NCI-H2196 treated with DMSO at 0.1 percent for 48 hours (cell line): ENCODE results near the gene SLC6A17.

Experiments used
- DNase-seq: peaks from one replicate; lab custom pipeline; 2025; ENCODE audit not compliant: unreplicated experiment; lab: John Stamatoyannopoulos, UW

The SLC6A17 gene

DNA sequence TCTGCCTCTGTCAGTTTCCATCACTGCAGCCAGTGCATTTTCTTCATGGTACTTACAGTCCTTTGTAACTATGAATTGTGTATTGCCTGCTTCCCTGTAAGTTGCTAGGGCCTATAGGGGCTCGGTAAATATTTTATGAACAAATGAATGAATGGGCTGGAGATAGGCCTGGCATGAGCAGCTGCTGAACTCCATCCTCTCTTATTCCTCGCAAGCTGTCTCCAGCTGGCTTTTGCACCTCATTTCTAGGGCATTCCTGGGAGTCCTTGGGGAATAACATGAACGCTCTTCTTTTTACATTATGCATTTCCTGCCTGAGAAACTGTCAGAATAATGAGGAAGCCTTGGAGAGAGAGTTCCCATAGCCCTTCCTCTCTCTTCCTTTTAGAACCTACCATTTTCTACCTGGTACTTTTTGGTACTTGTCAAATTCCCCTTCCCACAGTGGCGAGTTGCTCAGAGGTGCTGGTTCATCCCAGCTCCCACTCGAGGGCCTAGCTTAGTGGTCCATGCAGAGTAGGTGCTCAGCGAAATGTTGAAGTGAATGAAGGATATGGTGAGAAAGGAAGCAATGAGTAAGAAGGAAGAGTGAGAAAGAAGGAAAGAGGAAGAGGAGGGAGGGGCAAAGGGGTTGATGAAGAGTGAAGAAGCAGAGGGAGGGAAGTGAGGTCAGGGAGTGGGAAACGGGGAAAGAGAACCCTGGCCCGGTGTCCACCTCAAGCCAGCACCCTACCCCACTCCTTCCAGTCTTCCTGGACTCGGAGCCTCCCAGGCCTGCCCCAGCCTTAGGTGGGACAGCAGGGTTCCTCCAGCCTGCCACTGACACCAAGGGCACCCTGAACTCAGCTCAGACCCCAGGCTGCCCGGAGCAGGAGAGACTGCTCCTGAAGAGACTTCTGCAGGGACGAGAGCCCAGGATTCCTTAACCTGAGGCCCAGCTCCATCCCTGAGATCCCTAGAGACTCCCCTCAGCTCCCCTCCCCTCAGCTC lies 89.4 kb downstream of the SLC6A17 start:
- DNase-seq = no peak

DNA sequence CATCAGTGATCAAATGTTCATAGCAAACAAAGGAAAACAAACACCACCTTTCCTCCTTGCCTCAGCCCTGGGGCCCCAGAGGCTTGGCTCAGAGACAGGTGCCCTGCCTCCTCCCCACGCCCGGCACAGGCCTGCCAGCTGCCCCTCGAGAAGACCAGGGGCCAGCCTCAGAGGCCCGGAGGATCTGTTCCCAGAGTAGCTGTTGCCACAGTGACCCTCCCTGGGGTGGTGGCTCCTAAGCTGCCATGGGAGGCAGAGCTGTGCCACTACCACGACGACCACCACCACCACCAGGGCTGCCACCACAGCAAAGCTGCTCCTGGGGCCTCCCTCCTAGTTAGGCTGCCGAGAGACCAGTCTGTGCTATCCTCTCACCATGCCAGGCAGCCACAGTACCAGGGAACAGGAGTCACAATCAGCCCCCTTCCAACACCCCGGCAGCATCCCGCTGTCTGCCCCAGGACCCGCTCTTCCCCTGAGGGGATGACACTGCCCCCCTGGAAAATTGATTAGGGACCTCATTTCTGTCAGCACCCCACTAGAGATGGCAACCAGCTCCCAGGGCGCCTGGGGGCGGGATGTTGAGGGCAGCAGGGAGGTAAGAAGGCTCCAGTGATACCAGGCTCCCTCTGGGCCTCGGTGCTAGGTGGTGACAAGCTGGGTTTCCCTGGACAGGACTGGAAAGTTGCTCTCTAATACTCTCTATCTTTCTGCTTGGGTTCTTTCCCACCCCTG lies 90.3 kb downstream of the SLC6A17 start:
- peak; percentile 40 for DNase-seq

- DNase-seq = no peak
These were observed 91.2 kb downstream of the SLC6A17 start for GRCh38 chr1:110241516-110241915.

DNA sequence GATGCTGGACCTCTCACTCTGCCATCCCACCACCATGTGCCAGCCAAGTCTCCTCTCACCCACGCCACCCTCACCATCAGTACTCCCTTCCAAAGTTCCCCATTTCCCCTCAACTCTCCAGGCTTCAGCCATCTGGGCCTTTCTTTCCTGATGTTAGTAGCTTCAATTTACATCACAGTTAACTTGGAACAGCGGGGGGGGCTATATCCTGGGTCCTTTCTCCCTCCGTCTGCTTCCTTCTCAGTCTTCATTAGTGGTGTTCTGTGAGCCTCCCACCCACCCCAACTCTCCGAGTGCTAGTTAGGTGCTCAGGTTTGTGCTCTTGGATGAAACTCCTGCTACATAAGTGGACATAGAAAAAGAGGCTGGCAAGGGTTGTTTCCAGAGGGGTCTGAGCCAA lies 91.8 kb downstream of the SLC6A17 start:
- DNase-seq = no peak

DNA sequence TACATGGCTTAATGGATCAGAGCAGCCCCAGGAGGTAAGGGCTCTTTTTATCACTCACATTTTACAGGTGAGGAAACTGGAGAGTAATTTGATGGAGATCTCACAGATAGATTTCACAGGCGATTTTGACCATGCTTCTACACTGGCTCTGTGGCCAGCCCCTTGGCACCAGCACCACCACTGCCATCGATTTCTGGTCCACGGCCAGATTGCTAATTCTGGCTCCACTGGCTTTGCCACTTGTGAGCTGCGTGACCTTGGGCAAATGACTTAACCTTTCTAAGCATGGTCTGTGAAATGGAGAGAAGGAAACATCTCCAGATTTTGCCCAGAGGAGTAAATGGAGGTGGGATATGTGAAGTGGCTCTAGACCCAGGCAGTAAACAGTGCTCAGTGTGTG lies 92.4 kb downstream of the SLC6A17 start:
- DNase-seq = no peak

- DNase-seq = no peak
These were observed 92.9 kb downstream of the SLC6A17 start for GRCh38 chr1:110243146-110243545.

- DNase-seq = no peak
These were observed 93.3 kb downstream of the SLC6A17 start for GRCh38 chr1:110243574-110243973.

GRCh38 chr1:110245876-110246620 lies 95.8 kb downstream of the SLC6A17 start:
- DNase-seq = no peak

DNA sequence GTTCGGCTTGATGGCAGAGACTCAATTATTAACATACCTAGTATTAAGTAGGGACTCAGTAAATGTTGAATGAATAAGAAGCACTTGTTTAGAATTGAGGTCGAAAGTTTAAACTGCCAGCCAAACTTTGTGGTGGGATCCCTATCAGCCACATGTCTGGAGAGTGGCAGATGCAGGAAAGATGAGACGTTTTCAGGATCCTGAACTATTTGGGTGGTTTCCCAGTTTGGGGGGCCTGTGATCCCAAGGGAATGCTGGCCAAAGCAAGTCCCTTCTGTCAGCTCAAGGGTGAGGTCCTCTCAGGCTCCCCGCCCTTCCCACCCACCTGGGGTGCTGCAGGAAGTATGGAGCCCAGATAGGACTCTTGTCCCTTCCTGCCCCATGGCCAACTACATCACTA lies 98.5 kb downstream of the SLC6A17 start:
- no peak for DNase-seq

DNA sequence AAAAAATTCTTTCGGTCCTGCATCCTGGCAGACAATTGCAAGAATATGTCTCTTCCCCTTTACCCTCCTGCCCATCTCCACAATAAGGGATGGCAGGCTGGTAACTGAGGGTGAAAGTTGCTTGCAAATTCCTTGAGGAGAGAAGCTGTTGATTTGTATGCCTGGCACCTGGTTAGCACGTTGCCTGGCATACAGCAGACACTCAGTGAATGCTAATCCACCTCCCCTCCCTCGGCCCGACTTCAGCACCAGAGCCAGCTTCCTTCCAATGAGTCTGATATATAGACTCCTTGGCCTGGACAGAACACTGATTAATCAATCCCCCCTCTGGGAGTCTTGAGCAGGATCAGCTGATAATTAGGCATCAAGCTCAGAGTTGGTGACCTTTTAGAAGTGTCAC lies 99.0 kb downstream of the SLC6A17 start:
- DNase-seq = no peak

DNA sequence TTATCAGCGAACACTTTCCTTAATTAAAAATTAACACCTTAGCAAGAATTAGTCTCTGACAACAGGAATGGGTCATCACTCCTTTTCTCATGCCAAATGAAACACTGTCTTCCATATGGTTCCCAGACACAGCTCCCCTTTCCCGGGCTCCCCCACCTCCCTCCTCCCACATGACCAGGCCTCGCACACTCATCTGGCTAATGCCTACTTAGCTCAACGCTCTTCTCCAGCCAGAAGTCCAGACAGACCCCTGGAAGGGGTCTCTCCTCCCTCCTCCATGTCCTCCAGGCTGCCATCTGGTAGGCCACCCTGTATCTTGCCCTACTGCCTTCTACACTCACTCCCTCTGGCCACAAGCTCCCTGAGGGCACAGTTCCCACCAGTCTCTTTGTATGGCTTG lies 99.7 kb downstream of the SLC6A17 start:
- no peak for DNase-seq

DNA sequence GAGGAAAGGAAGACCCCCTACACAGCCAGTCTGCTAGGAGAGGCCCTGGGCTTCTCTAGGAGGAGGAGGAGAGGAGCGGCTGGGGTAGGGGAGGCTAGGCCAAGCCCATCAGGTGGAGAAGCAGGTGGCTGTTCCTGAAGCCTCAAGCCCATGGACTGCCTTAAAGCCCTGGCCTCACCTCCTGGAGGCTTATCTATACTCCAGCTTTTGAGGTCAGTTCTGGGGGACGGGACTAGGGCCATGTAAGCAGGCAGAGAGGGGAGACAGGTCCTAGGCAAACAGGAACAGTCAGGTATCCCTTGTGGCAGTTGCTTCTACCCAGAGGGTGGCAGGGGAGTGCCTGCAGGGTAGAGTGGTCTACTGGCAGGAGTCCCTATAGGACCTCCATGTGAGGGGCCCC lies 100.5 kb downstream of the SLC6A17 start:
- no peak for DNase-seq
